HepG2 (cell line): Measurements from ENCODE around the gene SLC25A33. TPM values are rescaled to one million over a fixed set of nuclear protein-coding genes. Genes with fewer than 3 reads are reported as not detected.

ENCODE experiments used
- AHDC1 ChIP-seq: sonication (generic); formaldehyde crosslinking; IDR thresholded peaks from 2 replicates; pipeline ENCODE4 v1.5.1; 2020; ENCODE audit warnings: mild to moderate bottlenecking, missing genetic modification reagents, borderline replicate concordance
- HOXD1 ChIP-seq: sonication (generic); formaldehyde crosslinking; IDR thresholded peaks from 2 replicates; pipeline ENCODE4 v1.5.0; 2020; ENCODE audit warnings: missing genetic modification reagents
- IRF1 ChIP-seq: sonication (generic); formaldehyde crosslinking; IDR thresholded peaks from 2 replicates; pipeline ENCODE4 v1.4.0; 2020; ENCODE audit warnings: low read depth, mild to moderate bottlenecking, missing genetic modification reagents
- KLF6 ChIP-seq: IDR thresholded peaks from 2 replicates; pipeline ENCODE4 v1.8.0; 2016; ENCODE audit warnings: missing biosample characterization, missing genetic modification reagents
- MAFG ChIP-seq: sonication (generic); formaldehyde crosslinking; IDR thresholded peaks from 2 replicates; pipeline ENCODE4 v1.5.1; 2020; ENCODE audit warnings: mild to moderate bottlenecking, missing genetic modification reagents
- SNAI1 ChIP-seq: sonication (generic); formaldehyde crosslinking; IDR thresholded peaks from 2 replicates; pipeline ENCODE4 v1.5.0; 2020; ENCODE audit warnings: mild to moderate bottlenecking, missing genetic modification reagents, borderline replicate concordance
- ZFP82 ChIP-seq: sonication (generic); formaldehyde crosslinking; IDR thresholded peaks from 2 replicates; pipeline ENCODE4 v1.5.1; 2020; ENCODE audit warnings: mild to moderate bottlenecking, missing genetic modification reagents, borderline replicate concordance
- ZHX2 ChIP-seq, 2 experiments: sonication (generic) in 1 of 2; formaldehyde crosslinking in 1 of 2; IDR thresholded peaks; 2 replicates each; pipeline versions ENCODE4 v1.6.1 to v1.9.0; 2014 to 2022; ENCODE audit warnings: antibody characterized with exemption in 1 of 2, borderline replicate concordance in 1 of 2, inconsistent platforms in 1 of 2, low read depth in 1 of 2, missing genetic modification reagents in 1 of 2
- ZNF180 ChIP-seq: sonication (generic); formaldehyde crosslinking; IDR thresholded peaks from 2 replicates; pipeline ENCODE4 v1.4.0; 2020; ENCODE audit warnings: low read depth, missing genetic modification reagents, borderline replicate concordance
- ZNF460 ChIP-seq: sonication (generic); formaldehyde crosslinking; IDR thresholded peaks from 2 replicates; pipeline ENCODE4 v1.5.1; 2020; ENCODE audit warnings: missing genetic modification reagents, mild to moderate bottlenecking, borderline replicate concordance
- ZNF614 ChIP-seq: IDR thresholded peaks from 2 replicates; pipeline ENCODE4 v1.6.1; 2018; ENCODE audit warnings: missing biosample characterization, missing genetic modification reagents, inconsistent platforms, borderline replicate concordance
- ZNF790 ChIP-seq: sonication (generic); formaldehyde crosslinking; IDR thresholded peaks from 2 replicates; pipeline ENCODE4 v1.8.0; 2022; ENCODE audit warnings: missing genetic modification reagents, mild to moderate bottlenecking, borderline replicate concordance
- polyA plus RNA-seq, 8 experiments: library from polyadenylated mRNA; depleted of rRNA in 3 of 8; stranded (reverse) in 7 of 8; unstranded in 1 of 8; fragments of >200 nt; fragmentation: Illumina TruSeq in 4 of 8; extraction: Trizol in 4 of 8; gene quantifications; 2 replicates each; pipeline versions ENCODE4 v1.2.1 to v1.2.3, GENCODE V29; 2011 to 2016; ENCODE audit warnings: low read depth in 4 of 8, missing spikeins in 1 of 8, mixed read lengths in 1 of 8; ENCODE audit not compliant: insufficient read depth in 1 of 8
- total RNA-seq, 5 experiments: library from RNA; depleted of rRNA; stranded (reverse); fragments of >200 nt; fragmentation: Illumina TruSeq; extraction: Trizol; gene quantifications; 2 replicates each; pipeline ENCODE4 v1.2.3, GENCODE V29; 2016; ENCODE audit warnings: low read depth in 1 of 5
- TF ChIP-seq, protein P1 (sequence below): sonication (generic); formaldehyde crosslinking; IDR thresholded peaks from 2 replicates; pipeline ENCODE4 v1.4.0; 2020; ENCODE audit warnings: missing genetic modification reagents

Gene SLC25A33
- total and polyA plus RNA-seq, 2 of the 13 experiments (the other 11 are each of a cell fraction or from before 2014, with no cell fraction given), result 15.4 to 50.3 TPM

GRCh38 chr1:9553736-9554144 is 14.5 kb downstream of the SLC25A33 start (continued):
- peak; percentile 97 for TF ChIP-seq AHDC1
- TF ChIP-seq ZNF460, result 0 out of 2 replicates have a peak, but pooled peaks have one; percentile 7
- TF ChIP-seq HOXD1 (CRISPR knock-in tag), result peak; percentile 93
- no peak for TF ChIP-seq ZNF790
- no peak for TF ChIP-seq ZNF180 (CRISPR knock-in tag)
- TF ChIP-seq, protein P1, sequence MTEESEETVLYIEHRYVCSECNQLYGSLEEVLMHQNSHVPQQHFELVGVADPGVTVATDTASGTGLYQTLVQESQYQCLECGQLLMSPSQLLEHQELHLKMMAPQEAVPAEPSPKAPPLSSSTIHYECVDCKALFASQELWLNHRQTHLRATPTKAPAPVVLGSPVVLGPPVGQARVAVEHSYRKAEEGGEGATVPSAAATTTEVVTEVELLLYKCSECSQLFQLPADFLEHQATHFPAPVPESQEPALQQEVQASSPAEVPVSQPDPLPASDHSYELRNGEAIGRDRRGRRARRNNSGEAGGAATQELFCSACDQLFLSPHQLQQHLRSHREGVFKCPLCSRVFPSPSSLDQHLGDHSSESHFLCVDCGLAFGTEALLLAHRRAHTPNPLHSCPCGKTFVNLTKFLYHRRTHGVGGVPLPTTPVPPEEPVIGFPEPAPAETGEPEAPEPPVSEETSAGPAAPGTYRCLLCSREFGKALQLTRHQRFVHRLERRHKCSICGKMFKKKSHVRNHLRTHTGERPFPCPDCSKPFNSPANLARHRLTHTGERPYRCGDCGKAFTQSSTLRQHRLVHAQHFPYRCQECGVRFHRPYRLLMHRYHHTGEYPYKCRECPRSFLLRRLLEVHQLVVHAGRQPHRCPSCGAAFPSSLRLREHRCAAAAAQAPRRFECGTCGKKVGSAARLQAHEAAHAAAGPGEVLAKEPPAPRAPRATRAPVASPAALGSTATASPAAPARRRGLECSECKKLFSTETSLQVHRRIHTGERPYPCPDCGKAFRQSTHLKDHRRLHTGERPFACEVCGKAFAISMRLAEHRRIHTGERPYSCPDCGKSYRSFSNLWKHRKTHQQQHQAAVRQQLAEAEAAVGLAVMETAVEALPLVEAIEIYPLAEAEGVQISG, result peak; percentile 58
- TF ChIP-seq ZNF614, result peak; percentile 68; the same call in 1 of the 2 replicates
- no peak for TF ChIP-seq IRF1 (CRISPR knock-in tag)
- no peak for TF ChIP-seq ZHX2 (IDR thresholded peaks at IDR 0.05; ENCODE audit: low read depth)
- TF ChIP-seq ZHX2 (CRISPR knock-in tag; IDR thresholded peaks at IDR 0.05; ENCODE audit: borderline replicate concordance), result no peak
- peak; percentile 79; the same call in 1 of the 2 replicates for TF ChIP-seq KLF6 (CRISPR knock-in tag)
- no peak for TF ChIP-seq MAFG (CRISPR knock-in tag)
- TF ChIP-seq ZFP82 (CRISPR knock-in tag), result no peak
- TF ChIP-seq SNAI1, result peak; percentile 62; the same call in 1 of the 2 replicates
